GM12892 (cell line): ENCODE measurements around the gene SDR9C7.

Source experiments
- POLR2AphosphoS5 ChIP-seq: IDR thresholded peaks from 2 replicates; pipeline ENCODE4 v1.6.1; 2011; ENCODE audit warnings: low read depth, low read length, control low read depth
- TAF1 ChIP-seq: IDR thresholded peaks from 2 replicates; pipeline ENCODE4 v1.6.1; 2011; ENCODE audit warnings: low read depth, mild to moderate bottlenecking, control low read depth, low read length, borderline replicate concordance

DNA sequence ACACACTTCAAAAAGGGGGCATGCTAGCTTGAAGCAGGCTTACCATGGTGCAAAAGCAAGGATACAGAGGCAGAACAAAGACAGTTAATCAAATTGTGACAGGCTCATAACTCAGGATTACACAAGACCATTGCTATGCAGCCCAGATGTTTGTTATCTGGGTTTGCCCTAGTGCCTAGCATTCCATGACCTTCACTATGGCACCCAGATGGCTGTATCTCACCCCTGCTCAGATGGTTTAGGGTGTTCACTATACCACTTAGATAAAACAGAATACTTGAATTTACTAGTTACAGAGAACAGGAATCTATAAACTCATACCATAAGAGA lies 56.2 kb downstream of the SDR9C7 start:
- TF ChIP-seq POLR2AphosphoS5 (no peak), TAF1 (no peak)
